Endothelial cell (in vitro differentiated cells): Measurements from ENCODE around the gene KDM5B. TPM values are rescaled to one million over a fixed set of nuclear protein-coding genes. Genes with fewer than 3 reads are reported as not detected.

Experiments used
- DNase-seq: peaks from one replicate; pipeline ENCODE4 v3.0.0; 2021; ENCODE audit warnings: low spot score
- H3K27ac Mint-ChIP-seq: one replicate; pipeline ENCODE4 v1.8.0; 2021; ENCODE audit warnings: mixed read lengths, inconsistent platforms; ENCODE audit not compliant: unreplicated experiment
- H3K27me3 Mint-ChIP-seq: one replicate; pipeline ENCODE4 v1.8.0; 2021; ENCODE audit warnings: mild to moderate bottlenecking, moderate library complexity, mixed read lengths, inconsistent platforms; ENCODE audit not compliant: unreplicated experiment
- H3K36me3 Mint-ChIP-seq: one replicate; pipeline ENCODE4 v1.8.0; 2021; ENCODE audit warnings: mild to moderate bottlenecking, low read depth, mixed read lengths, inconsistent platforms; ENCODE audit not compliant: unreplicated experiment
- H3K4me1 Mint-ChIP-seq: one replicate; pipeline ENCODE4 v1.8.0; 2021; ENCODE audit warnings: mild to moderate bottlenecking, mixed read lengths, inconsistent platforms; ENCODE audit not compliant: unreplicated experiment
- H3K4me3 Mint-ChIP-seq: one replicate; pipeline ENCODE4 v1.8.0; 2021; ENCODE audit warnings: mild to moderate bottlenecking, mixed read lengths, inconsistent platforms; ENCODE audit not compliant: unreplicated experiment
- H3K9me3 Mint-ChIP-seq: one replicate; pipeline ENCODE4 v1.8.0; 2021; ENCODE audit warnings: mixed read lengths, inconsistent platforms; ENCODE audit not compliant: unreplicated experiment
- total RNA-seq: library from RNA; stranded (reverse); fragmentation: NEBNext Ultra II Directional; extraction: Animal tissue kit (Norgen Biotek cat#: 25700); gene quantifications from one replicate; pipeline ENCODE4 v1.2.1, GENCODE V29; 2021; ENCODE audit not compliant: unreplicated experiment
- TF ChIP-seq, protein P1 (sequence below): fragments of 200-600 bp; sonication (generic); IDR thresholded peaks from one replicate; pipeline ENCODE4 v1.5.0; 2021; ENCODE audit warnings: antibody characterized with exemption; ENCODE audit not compliant: unreplicated experiment

KDM5B gene
- total RNA-seq, 1 donor from 2014 or later: 195 TPM

DNA sequence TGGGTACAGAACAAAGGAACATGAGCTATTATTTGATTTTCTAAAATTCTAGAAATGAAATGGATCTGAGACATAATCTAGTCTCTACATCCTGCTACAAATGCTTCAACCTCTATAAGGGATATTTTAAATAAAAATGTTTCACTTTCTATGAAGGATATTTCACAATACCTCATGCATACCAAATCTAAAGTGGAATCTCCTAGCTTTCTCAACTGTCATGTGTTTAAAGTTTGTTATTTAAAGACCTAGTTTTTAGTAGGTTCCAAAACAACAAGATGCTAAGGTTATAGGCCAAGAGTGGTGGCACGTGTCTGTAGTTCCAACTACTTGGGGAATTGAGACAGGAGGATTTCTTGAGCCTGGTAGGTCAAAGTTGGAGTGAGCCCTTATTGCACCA, 47.6 kb downstream of the KDM5B start:
- peaks cover 16% of the 10 kb centered on the region for H3K4me1 Mint-ChIP-seq
- H3K36me3 Mint-ChIP-seq: peaks cover 41% of the 10 kb centered on the region
- TF ChIP-seq, protein P1, sequence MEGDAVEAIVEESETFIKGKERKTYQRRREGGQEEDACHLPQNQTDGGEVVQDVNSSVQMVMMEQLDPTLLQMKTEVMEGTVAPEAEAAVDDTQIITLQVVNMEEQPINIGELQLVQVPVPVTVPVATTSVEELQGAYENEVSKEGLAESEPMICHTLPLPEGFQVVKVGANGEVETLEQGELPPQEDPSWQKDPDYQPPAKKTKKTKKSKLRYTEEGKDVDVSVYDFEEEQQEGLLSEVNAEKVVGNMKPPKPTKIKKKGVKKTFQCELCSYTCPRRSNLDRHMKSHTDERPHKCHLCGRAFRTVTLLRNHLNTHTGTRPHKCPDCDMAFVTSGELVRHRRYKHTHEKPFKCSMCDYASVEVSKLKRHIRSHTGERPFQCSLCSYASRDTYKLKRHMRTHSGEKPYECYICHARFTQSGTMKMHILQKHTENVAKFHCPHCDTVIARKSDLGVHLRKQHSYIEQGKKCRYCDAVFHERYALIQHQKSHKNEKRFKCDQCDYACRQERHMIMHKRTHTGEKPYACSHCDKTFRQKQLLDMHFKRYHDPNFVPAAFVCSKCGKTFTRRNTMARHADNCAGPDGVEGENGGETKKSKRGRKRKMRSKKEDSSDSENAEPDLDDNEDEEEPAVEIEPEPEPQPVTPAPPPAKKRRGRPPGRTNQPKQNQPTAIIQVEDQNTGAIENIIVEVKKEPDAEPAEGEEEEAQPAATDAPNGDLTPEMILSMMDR: no peak
- no peak overlapping the region for H3K27ac Mint-ChIP-seq
- no peaks in the 10 kb centered on the region for H3K9me3 Mint-ChIP-seq
- peaks cover 2% of the 10 kb centered on the region for H3K27me3 Mint-ChIP-seq
- H3K4me3 Mint-ChIP-seq: peak overlapping the region; percentile 65
- DNase-seq: no peak

DNA sequence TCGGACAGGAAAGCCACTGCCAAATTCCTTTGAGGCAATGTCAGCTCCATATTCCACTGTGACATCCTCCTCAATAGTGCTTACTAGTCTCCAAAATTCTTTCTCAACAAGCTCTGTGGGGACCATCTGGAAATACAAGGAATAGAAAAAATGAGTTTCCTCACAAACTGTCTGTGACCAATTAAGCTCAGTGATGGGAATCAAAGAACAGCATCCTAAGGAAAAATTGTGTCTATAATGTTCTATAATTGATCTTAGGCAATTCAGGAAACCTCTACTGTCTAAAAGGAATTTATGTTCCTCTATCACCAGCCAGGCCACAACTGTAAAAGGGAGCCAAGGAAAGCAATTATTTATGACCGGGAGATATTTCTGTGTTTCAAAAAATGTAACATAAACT, 51.8 kb downstream of the KDM5B start:
- Mint-ChIP-seq H3K9me3 (no peaks in the 10 kb centered on the region), H3K27ac (no peak overlapping the region), H3K27me3 (peaks cover 3% of the 10 kb centered on the region), H3K4me3 (no peak overlapping the region), H3K4me1 (no peaks in the 10 kb centered on the region), H3K36me3 (peaks cover 44% of the 10 kb centered on the region)
- DNase-seq: no peak
- TF ChIP-seq, protein P1: no peak

- no peak for DNase-seq
- H3K4me1 Mint-ChIP-seq: no peaks in the 10 kb centered on the region
- TF ChIP-seq, protein P1: no peak
- no peak overlapping the region for H3K27ac Mint-ChIP-seq
- H3K4me3 Mint-ChIP-seq: peak overlapping the region; percentile 56
- H3K9me3 Mint-ChIP-seq: no peaks in the 10 kb centered on the region
- peaks cover 3% of the 10 kb centered on the region for H3K27me3 Mint-ChIP-seq
- peaks cover 49% of the 10 kb centered on the region for H3K36me3 Mint-ChIP-seq
Measured at GRCh38 chr1:202754293-202754692, 53.9 kb downstream of the KDM5B start.

DNA sequence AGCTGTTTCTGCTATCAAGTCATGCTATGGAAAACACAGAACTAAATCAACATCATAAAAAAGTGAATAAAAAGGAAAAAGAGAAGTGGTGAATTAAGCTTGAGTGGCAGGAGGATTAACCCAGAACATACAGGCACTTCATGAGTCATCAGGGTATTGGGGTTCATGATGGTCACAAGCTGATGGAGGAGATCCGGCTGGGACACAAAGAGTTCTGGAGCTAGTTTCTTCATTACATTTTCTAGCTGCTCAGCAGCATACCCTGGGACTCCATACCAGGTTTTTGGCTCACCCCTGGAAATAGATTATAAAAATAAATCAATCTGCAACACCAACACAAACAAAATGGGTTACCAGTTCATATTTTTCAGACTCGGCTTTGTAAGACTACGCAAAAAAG, 55.4 kb downstream of the KDM5B start:
- TF ChIP-seq, protein P1: no peak
- peaks cover 61% of the 10 kb centered on the region for H3K36me3 Mint-ChIP-seq
- H3K4me1 Mint-ChIP-seq: no peaks in the 10 kb centered on the region
- H3K27me3 Mint-ChIP-seq: peaks cover 4% of the 10 kb centered on the region
- H3K4me3 Mint-ChIP-seq: no peak overlapping the region
- no peaks in the 10 kb centered on the region for H3K9me3 Mint-ChIP-seq
- no peak for DNase-seq
- no peak overlapping the region for H3K27ac Mint-ChIP-seq

- TF ChIP-seq, protein P1: no peak
- no peak for DNase-seq
- Mint-ChIP-seq H3K4me3 (no peak overlapping the region), H3K4me1 (no peaks in the 10 kb centered on the region), H3K27me3 (peaks cover 4% of the 10 kb centered on the region), H3K36me3 (peaks cover 58% of the 10 kb centered on the region), H3K27ac (peak overlapping the region; percentile 86), H3K9me3 (no peaks in the 10 kb centered on the region)
Measured at GRCh38 chr1:202750761-202751160, 57.5 kb downstream of the KDM5B start.
